ENCODE measurements around the gene SEMA5B.

The SEMA5B gene

DNA sequence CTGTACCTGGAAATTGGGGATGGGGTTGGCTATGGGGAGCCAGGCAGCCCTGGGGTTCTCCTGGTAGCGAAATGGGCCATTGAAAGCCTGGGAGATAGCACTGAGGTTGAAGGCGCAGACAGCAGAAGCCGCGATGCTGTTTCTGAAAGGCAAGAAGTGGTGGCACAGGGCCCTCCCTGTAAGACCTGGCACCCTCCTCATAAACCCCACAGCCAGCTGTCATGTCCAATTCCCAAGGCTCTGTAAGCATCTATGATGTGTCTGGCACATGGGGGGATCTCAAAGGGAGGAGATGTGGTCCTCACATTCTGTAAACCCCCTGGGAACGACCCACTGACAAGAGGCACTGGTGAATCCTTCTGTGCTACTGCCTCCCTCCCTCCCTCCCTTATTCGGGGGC lies 104.0 kb downstream of the SEMA5B start:
- no peak for DNase-seq

DNA sequence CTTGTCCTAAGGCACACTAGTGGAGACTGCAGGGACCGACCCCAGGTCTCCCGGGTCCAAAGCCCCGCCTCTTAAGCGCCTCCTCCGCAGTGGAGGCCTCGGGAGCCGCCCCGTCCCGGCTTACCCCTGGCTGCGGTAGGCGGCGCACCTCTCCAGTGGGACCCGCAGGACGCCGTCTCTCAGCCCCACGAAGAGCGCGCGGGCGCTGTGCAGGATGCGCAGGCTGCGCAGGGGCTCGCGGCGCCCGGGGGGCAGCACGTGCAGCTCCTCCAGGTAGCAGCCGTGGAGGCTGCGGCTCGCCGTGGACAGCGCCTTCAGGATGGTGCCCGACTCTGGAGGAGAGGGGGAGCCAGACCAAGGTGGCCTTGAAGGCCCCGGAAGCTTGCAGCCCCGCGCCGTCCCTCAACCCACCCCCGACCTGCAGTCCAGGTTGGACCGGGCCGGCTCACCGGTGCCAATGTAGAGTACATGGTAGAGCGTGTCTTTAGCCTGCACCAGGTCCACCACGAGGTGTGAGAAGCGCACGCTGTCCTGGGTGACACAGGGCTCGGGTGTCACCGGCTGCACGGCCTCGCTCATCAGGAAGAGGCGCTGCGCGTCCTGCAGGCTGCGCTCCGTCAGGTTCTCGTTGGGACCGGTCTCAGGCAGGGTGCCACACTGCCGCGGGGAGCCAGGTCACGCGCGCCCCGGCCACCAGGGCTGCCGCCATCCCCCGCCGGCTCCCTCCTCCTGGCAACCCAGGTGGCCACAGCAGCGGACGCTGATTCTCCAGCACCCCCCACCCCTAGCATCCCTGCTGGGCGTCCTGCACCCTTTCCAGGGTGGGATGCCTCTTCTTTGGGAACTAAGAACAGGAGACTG lies 105.5 kb downstream of the SEMA5B start:
- DNase-seq, result no peak

DNA sequence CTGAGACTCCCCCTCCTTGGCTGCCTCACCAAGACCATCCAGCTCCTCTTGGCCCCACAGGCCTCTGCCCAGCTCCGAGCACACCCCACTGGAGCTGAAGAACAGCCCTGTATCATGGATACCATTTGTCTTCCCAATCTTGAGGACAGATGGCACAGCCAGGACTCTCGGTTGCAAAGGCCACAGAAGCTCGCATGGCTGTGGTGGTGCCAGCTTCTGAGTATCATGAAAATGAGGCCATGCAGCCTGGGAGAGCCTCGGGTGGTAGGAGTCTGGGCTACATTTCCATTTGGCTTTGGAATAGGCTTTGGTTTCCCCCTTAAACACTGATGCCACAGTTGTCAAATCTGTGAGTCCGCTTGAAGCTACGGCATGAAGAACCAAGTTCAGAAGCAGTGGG lies 106.6 kb downstream of the SEMA5B start:
- no peak for DNase-seq

DNA sequence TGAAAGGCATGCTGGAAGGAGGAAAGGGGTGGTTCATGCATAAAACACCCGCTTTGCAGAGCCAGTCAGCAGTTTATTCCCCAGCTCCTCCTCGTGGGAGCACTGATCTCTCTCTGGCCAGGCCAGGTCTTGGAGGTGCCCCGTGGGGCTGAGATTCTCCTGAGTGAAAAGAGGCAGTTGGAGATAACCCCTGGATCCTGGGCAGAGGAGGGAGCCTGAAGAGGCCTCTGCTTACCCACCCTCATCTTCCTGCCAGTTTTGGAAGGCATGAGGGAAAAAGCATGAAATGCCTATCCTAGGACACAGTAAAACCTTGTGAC lies 108.3 kb downstream of the SEMA5B start:
- no peak for DNase-seq

DNA sequence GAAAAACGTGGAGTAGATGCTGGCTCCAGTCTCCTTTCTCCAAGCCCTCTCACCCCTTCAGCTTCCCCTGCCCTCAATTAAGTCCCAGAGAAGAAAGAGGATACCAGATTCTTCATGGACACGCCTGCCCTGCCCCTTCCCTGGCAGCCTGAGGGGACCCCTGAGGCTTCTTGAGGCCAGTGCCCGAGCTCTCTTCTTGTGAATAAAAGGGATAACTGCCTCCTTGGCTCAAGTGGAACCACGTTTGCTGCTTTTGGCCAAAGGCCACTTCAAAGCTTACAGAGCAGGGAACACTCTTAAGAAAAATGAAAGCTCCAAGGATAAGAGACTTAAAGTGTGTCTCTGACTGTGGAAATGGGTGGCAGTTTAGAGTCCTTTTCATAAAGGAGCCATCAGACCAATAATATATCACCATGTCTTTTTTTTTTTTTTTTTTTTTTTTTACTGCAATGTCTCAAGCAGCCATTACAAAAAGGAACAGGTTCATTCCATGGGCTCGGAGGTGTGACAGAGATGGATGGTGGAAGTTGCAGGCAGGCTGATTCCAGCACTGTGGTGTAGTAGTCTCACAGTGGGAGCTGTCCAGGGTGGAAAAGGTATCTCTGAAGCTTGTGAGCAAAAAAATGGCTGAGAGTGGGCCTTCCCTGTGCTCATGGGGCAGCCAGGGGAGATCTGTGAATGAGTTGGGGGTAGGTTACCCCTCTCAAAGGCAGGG lies 108.8 kb downstream of the SEMA5B start:
- no peak for DNase-seq

DNA sequence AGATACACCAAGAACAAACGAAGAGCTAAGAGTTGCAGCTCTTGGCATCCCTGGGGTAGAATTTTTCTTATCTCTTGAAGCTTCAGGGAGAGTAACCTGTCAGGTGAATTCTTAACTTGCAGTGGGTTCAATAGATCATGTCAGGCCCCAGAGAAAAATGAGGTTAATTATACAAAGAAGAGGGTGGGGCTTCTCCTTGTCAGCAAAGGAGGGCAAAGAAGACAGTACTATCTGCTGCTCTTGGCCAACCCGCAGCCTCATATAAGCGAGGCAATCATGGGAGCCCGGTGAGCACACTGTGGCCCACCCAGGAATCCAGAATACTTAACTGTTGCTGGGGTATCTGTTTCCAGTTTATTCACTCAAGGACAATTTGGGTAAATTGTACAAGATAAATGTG lies 110.2 kb downstream of the SEMA5B start:
- no peak for DNase-seq

DNA sequence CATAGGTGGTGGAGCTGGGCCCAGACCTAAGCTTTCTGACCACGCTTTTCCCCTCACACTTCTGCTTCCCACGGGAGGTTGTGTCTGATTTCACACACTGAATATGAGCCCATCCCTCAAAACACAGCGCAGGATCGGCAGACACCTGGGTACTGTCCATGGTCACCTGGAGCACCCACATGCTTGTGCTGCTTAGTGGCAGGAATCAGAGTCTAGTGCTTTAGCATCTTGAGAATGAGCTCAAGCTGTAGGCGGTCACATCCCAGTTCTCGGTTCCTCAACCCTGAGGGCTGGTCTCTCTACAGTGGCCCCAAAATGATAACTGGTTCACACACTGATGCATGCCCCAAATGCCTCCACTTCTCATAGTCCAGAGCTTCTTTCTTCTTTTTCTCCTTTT lies 111.0 kb downstream of the SEMA5B start:
- no peak for DNase-seq

DNA sequence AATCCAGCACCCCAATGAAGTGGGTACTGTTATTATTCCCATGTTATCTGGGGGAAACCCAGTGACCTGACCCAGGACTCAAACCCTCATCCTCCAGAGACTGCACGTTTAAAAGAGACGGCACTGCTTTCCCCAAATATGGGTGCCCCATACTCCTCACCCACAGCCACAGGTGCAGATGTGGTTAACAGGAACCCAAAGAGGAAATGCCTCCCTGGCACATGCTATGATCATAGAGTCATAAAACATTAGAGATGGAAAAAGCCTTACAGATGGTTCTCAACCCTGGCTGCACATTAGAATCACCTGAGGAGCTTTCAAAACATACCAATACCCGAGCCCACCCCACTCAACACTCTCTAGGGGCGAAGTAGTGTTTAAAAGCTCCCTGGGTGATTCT lies 111.5 kb downstream of the SEMA5B start:
- no peak for DNase-seq

DNA sequence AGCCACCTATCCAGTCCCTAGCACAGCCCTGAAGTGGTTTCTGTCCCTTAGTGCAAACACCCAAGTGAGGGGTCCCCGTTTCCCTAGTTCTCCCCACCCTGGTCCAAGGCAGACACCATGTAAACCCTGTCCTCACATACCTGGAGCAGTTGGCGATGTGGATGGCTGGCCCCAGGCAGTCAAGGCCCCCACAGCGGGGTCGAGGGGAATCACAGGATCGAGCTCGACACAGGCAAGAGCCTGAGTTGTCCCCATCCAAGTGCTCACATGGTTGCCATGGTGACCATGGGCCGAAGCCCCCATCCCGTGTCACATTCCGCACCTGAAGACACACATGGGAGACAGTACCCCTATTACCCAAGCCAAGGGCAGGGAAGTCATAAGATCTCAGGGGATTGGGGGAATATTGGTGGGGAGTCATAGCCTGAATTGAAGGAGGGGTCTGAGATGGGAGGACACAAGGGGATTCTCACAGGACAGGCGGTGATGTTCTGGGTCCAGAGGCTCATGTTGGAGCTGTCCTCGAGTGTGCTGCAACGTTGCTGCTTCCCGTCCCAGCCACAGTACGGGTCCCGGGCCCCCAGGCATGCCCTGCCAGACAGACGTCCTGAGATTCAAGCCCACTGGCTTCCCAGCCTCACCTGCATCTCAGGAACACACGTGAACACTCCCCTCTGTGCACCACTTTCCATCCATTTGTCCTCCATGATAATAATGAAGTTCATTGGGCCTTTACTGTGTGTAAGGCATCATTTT lies 112.1 kb downstream of the SEMA5B start:
- no peak for DNase-seq

DNA sequence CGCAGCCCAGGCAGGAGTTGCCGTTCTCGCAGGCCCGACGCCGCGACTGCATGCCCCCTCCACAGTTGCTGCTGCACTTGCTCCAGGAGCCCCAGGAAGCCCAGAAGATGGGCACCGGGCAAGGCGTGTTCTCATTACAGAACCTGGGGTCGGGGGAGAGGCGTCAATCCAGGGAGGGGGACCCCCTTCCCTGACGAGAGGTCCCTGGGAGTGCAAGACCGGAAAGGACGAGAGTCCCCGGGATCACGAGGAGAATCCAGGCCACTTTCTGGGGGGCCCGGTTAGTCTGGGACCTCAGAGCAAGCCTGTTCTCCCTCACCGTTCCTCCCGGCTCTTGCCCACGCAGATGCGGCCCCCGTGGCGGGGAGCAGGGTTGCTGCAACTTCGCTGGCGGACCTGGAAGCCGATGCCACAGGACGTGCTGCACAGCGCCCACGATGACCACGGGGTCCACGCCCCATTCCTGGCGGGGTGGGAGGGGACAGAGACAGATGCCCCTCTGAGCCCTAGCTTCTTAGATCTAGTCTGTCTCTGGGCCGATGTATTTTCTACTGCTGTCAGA lies 113.9 kb downstream of the SEMA5B start:
- DNase-seq, result no peak

DNA sequence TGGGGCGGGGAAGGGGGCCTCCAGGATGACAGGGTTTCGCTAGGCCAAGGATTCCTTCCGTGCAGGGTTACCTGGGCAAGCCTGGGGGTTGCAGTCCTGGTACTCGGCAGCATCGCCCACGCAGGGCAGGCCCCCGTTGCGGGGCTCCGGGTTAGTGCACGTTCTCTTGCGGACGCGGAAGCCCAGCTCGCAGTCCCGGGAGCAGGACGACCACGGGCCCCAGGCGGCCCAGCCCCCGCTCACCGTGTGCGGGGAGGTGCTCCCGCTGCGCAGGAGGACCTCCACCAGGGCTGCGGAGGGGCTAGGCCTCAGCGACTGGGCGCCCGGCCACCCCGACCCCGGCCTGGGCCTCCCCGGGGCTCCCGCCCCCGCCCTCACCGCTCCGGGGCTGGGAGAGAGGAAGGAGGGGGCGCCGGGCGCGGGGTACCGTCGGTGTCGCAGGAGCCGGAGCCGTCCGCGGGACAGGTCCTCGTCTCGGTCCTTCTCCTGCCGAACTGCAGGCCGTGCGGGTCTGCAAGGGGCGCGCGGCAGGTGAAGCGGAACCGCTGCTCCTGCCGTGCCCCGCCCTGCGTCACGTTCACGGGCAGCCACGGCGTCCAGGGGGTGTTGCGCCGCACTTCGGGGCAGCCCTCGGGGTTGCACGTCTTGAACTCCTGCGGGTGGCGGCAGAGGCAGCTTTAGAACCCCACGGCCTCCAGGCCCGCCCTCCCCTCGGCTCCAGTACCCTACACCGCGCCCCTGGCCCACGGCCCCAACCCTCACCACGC lies 114.6 kb downstream of the SEMA5B start:
- no peak for DNase-seq

DNA sequence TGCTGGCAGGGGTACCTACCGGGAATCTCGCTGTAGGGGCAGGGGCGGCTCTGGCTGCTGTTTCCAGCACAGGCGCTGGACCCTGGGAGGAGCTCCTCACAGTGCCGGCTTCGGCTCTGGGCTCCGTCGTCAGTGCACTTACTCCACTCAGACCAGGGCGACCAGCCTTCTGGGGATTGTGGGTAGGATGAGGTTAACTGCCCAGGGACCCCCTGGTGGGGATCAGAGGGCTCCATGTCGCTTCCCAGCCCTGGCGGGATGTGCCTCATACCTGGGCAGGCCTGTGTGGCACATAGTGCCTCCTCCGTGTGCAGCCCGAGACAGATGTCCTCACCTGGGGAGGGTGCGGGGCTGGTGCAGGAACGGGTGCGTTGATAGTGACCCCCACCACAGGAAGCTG lies 115.7 kb downstream of the SEMA5B start:
- DNase-seq, result no peak

DNA sequence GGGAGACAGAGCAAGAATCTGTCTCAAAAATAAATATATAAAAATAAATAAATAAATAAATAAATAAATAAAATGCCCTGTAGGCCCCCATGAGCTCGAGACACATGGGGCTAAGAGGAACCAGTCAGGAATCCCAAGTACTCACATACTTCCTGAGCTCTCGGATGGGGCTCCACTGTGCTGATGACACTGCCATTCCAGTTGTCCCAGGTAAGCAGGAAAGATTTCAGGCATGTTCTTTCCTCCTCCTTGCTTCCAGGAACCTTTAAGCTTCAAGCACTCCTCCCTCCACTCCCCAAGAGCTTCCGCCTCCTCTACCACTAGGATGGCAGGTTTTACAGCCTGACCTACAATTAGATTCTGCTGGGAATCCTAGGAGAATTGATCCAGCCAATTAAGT lies 119.3 kb downstream of the SEMA5B start:
- DNase-seq, result no peak

DNA sequence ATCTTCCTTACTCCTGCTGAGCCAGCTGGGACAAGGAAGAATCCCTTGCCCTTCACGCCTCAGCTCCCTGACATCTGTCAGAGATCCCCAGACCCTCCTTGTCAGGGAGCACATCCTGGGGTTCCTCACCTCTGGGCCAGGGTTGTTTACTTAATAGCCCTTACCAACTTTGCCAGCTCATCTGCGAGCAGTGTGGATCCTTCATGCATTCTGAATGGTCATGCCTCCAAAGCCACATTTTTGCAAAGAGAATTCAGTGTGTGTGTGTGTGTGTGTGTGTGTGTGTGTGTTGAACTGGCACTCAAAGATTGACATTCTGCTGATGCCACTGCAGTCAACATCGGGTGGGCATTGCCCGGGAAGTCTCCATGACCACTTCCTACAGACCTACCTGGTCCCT lies 120.1 kb downstream of the SEMA5B start:
- DNase-seq, result no peak

DNA sequence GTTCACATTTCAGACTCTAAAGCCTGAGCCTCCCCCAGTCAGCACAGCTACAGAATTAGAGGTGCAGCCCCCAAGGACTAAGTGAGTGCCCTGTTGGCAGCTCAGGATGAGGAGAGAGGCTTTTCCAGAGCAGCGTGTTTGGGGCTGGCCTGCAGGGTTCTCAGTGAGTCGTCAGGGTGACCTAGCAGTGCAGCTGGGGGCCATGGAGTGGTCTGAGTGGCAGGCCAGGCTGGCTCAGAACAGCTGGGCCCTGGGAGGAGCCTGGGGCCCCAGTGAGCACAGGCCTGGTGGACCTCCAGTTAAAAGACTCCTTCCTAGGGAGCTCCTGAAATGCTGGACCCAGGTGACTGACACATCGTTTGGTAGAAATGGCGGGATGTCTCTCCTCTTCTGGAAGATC lies 124.4 kb downstream of the SEMA5B start:
- no peak for DNase-seq

DNA sequence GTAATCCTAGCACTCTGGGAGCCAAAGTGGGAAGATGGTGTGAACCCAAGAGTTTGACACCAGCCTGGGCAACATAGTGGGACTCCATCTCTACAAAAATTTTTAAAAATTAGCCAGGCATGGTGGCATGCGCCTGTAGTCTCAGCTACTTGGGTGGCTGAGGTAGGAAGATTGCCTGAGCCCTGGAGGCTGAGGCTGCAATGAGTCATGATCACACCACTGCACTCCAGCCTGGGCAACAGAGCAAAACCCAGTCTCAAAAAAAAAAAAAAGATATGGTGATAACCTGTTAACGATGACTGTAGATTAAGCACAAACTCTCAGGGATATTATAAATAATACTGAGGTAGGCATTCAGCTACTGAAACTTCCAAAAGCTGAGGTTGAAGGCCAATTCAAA lies 125.2 kb downstream of the SEMA5B start:
- no peak for DNase-seq

DNA sequence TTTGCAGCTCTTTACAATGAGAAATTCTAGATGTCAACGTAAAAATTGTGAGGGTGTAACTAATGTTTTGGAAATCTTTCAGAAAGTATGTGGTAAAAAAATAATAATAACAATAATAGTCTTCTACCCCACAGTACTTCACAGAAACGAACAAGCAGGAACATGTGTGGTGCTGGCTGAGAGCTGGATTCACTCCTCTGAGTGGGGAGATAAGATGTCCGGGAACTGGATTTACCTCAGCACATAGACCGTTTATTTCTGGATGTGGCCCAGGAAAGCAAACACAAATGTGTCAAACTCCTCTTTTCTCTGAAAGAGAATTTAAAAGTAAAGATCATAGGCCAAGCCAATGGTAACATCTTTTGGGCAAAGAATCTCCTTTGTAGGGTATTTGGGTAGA lies 129.3 kb downstream of the SEMA5B start:
- no peak for DNase-seq

DNA sequence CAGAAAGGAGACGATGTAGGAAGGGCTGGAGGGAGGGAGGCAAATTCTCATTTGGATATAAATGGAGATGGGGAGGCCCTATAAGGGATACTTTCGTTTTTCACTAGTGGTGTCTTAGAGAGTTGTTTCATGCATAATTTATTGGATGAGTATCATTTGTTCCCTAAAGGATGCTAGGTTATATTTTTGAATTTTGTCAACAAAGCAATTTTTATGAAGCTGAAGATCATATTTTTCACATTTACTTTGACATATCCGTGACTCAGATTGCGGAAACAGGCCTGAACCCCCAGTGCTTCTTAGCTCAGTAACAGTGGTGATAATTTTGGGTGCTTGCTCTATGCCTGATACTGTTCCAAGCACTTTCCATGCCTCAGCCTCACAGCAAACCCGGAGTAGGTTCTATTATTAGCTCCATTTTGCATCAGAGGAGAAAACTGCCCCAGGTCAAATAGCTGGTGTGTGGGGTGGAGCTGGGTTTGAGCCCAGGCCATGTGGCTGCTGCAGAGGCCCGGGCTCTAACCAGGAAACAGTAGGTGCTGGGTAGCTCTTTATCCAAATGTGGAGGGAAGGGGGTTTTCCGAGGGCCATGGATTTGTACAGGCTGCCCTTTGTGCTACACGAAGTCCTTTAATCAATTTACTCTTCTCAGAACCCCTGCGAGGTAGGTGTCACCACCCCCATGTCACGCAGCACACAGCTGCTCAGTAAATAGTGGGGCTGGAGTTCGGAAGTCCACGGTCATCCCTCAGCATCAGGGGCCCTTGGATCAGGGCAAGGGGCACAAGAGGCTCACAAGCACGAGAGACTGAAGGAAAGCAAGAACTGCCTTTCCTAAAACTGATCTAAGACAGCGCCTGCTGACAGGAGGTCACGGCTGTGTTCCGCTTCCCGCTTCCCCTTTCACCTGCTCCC lies 133.6 kb downstream of the SEMA5B start:
- no peak for DNase-seq

DNA sequence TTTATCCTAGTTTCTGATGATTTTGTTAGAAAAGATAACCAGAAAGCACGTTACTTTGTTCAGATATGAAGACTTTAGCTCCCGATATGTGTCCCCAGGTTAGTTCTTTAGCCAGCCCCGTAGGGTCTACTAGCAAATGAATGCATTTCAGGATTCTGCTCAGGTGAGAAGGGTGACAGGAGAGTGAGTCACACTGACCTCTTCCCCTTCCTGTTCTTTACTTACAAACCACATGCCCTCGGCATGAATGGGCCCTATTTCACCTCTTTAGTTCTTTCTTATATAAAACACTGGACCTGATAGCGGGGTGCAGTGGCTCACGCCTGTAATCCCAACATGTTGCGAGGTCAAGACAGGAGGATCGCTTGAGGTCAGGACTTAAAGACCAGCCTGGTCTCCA lies 134.3 kb downstream of the SEMA5B start:
- no peak for DNase-seq

DNA sequence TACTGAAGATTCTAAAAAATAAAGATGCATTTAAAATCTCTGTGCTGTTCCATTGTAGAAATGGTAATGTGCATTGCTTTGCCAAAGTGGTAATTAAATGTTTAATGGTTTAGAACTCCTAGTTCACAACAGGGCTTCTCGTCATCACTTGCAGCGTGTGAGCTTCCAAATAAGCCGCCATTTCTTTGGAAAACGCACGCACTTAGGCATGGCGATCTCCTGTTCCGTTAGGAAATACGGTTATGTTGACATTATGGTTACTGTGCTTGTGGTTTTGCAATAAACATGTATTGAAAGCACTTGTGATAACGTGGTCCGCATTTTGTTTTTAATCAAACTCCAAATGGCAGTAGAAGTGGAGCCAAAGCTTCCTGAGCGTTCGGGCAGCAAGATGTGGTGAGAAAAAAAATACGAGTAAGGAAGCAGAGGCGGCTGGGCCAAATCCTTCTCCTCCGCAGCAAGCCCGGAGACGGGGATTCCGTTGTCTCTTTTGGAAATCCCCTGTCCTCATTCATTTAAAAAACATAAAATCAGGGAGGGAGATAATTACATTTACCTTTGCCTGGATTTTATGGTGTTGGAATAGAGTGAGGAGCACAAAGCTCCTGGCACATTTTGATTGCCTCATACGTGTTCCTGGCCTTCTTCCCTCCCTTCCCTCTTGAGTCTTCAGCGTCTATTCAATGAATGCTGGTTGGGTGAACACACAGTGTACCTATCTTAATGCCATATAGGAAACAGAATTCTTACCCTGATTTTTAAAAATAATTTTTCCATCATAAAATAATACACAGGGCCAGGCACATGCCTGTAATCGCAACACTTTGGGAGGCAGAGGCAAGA lies 135.2 kb downstream of the SEMA5B start:
- DNase-seq, result no peak

DNA sequence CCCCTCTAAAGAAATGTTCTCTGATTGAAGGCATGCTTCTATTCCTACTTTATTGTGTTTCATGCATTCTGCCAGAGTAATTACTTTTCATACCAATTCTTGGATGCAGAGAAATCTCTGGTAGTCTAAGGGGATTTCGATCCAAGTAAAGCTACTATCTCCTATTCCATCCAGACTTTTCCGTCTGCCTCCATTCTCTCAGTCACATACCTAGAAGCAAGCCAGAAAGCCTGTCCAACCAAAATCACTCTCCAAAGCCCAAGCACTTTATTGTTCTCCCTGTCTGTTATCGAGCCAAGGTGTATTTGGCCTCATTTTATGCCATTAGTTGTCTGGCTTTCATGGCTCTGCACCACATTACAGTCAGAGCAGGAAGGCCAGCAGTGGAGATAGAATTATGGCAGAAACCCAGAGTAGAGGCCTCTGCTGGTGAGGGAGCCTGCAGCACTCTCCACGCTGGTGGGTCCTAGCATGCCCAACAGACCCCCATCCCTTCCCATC lies 136.8 kb downstream of the SEMA5B start:
- DNase-seq, result no peak
